ENCODE data around the gene MMS19.

The MMS19 gene

DNA sequence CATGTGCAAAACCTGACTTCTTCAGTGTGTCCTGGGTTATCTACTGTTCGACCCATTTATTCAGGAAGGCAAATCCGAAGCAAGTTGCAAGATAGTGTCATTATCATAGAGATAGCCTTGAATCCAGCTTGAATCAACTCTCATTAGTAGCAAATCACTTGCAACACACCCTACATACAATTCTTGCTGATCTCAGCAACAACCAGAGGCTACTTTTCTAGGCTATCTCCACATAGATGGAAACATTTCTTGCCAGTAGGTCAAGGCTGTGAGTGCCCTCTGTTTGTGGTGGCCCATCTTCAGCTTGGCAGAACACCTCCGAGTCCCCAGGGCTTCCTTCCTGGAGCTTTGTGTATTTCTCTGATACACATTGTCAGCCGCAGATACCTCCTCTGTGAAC lies 12.5 kb upstream of the MMS19 start:
- no peaks in the 10 kb centered on the region for H3K27me3 ChIP-seq (ENCODE audit: low read length)
- H3K27ac ChIP-seq (ENCODE audit: low read depth, low read length): no peak overlapping the region
- no peak overlapping the region for H3K9ac ChIP-seq (ENCODE audit: low read length)
- no peaks in the 10 kb centered on the region for H3F3A ChIP-seq (ENCODE audit: insufficient read depth)
- no peak overlapping the region for H2AFZ ChIP-seq (ENCODE audit: low read depth, low read length, severe bottlenecking)
- H3K4me2 ChIP-seq (ENCODE audit: low read depth, low read length, poor library complexity, severe bottlenecking): no peak overlapping the region
- H3K4me3 ChIP-seq (ENCODE audit: insufficient read depth, low read length, poor library complexity, severe bottlenecking): no peak overlapping the region
- TF ChIP-seq EZH2phosphoT487 (conservative IDR thresholded peaks at IDR 0.05; ENCODE audit: low read length): no peak
- TF ChIP-seq, protein P1, sequence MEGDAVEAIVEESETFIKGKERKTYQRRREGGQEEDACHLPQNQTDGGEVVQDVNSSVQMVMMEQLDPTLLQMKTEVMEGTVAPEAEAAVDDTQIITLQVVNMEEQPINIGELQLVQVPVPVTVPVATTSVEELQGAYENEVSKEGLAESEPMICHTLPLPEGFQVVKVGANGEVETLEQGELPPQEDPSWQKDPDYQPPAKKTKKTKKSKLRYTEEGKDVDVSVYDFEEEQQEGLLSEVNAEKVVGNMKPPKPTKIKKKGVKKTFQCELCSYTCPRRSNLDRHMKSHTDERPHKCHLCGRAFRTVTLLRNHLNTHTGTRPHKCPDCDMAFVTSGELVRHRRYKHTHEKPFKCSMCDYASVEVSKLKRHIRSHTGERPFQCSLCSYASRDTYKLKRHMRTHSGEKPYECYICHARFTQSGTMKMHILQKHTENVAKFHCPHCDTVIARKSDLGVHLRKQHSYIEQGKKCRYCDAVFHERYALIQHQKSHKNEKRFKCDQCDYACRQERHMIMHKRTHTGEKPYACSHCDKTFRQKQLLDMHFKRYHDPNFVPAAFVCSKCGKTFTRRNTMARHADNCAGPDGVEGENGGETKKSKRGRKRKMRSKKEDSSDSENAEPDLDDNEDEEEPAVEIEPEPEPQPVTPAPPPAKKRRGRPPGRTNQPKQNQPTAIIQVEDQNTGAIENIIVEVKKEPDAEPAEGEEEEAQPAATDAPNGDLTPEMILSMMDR (IDR thresholded peaks at IDR 0.05; ENCODE audit: insufficient read depth, low read length, poor library complexity, severe bottlenecking): no peak
- H3K9me2 ChIP-seq (replicated peaks; ENCODE audit: insufficient read depth, low read length): no peaks in the 10 kb centered on the region
- H3K9me3 ChIP-seq (ENCODE audit: insufficient read depth, low read length): no peaks in the 10 kb centered on the region
- no peaks in the 10 kb centered on the region for H3K36me3 ChIP-seq (ENCODE audit: low read length)
- H4K20me1 ChIP-seq (ENCODE audit: low read depth, low read length): no peaks in the 10 kb centered on the region
- no peaks in the 10 kb centered on the region for H3K79me2 ChIP-seq (ENCODE audit: insufficient read depth, low read length)

DNA sequence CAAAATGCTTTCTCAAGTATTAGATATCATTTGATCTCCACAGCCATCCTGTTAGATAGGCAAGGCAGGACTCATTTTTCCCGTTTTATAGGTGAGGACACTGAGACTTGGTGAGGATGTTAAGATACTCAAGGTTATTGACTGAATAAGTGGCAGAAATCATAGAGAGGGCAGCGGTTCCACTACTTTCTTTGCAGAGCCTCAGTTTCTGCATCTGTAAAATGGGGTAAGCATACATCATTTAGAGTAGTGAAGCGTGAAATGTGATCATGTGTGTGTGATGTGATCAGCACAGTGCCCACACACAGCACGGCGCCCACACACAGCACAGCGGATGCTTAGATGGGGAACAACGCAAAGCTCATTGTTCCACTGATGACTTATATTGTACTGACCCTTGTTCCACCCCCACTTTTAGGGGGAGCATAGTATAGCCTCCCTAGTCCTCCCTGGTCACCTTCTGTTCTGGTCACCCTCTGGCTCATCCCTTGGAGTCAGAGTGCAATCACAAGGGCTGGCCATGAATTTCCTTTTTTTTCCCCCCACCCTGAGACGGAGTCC lies 11.0 kb upstream of the MMS19 start:
- Histone ChIP-seq H3K4me3 (ENCODE audit: insufficient read depth, low read length, poor library complexity, severe bottlenecking) (no peak overlapping the region), H3F3A (ENCODE audit: insufficient read depth) (no peaks in the 10 kb centered on the region), H2AFZ (ENCODE audit: low read depth, low read length, severe bottlenecking) (no peak overlapping the region), H3K9me3 (ENCODE audit: insufficient read depth, low read length) (no peaks in the 10 kb centered on the region), H4K20me1 (ENCODE audit: low read depth, low read length) (no peaks in the 10 kb centered on the region), H3K9ac (ENCODE audit: low read length) (no peak overlapping the region), H3K4me2 (ENCODE audit: low read depth, low read length, poor library complexity, severe bottlenecking) (no peak overlapping the region), H3K27me3 (ENCODE audit: low read length) (no peaks in the 10 kb centered on the region), H3K79me2 (ENCODE audit: insufficient read depth, low read length) (no peaks in the 10 kb centered on the region), H3K36me3 (ENCODE audit: low read length) (no peaks in the 10 kb centered on the region), H3K9me2 (replicated peaks; ENCODE audit: insufficient read depth, low read length) (no peaks in the 10 kb centered on the region), H3K27ac (ENCODE audit: low read depth, low read length) (no peak overlapping the region)
- TF ChIP-seq EZH2phosphoT487 (conservative IDR thresholded peaks at IDR 0.05; ENCODE audit: low read length): no peak
- TF ChIP-seq, protein P1 (IDR thresholded peaks at IDR 0.05; ENCODE audit: insufficient read depth, low read length, poor library complexity, severe bottlenecking): no peak

DNA sequence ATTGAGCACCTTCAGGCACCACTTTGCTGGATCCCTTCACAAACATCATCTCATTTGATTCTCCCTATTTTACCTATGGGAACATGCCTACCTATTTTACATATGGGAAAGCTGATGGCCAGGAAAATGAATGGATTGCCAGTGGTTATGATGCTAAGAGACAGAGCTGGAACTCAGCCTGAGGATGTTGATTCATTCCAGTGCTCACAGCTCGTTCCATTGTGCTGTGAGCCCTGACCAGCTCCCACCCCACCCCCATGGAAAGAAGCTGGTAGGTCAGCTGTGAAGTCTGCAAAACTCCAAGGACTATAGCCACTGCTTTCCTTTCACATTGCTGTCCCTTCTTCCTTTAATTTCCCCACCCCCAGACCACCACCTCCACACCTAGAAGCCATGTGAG lies 10.1 kb upstream of the MMS19 start:
- TF ChIP-seq EZH2phosphoT487 (conservative IDR thresholded peaks at IDR 0.05; ENCODE audit: low read length): no peak
- TF ChIP-seq, protein P1 (IDR thresholded peaks at IDR 0.05; ENCODE audit: insufficient read depth, low read length, poor library complexity, severe bottlenecking): no peak
- Histone ChIP-seq H3F3A (ENCODE audit: insufficient read depth) (no peaks in the 10 kb centered on the region), H2AFZ (ENCODE audit: low read depth, low read length, severe bottlenecking) (no peak overlapping the region), H3K9me3 (ENCODE audit: insufficient read depth, low read length) (no peaks in the 10 kb centered on the region), H3K79me2 (ENCODE audit: insufficient read depth, low read length) (no peaks in the 10 kb centered on the region), H3K36me3 (ENCODE audit: low read length) (no peaks in the 10 kb centered on the region), H3K27me3 (ENCODE audit: low read length) (no peaks in the 10 kb centered on the region), H4K20me1 (ENCODE audit: low read depth, low read length) (no peaks in the 10 kb centered on the region), H3K27ac (ENCODE audit: low read depth, low read length) (no peak overlapping the region), H3K4me3 (ENCODE audit: insufficient read depth, low read length, poor library complexity, severe bottlenecking) (no peak overlapping the region), H3K9ac (ENCODE audit: low read length) (no peak overlapping the region), H3K9me2 (replicated peaks; ENCODE audit: insufficient read depth, low read length) (no peaks in the 10 kb centered on the region), H3K4me2 (ENCODE audit: low read depth, low read length, poor library complexity, severe bottlenecking) (no peak overlapping the region)

Data from SU-DHL-6 (cell line).